IPS-15b (cell line): Measurements from ENCODE around the gene PAM16.

Experiments used
- H3K27me3 ChIP-seq: one replicate; pipeline ENCODE4 v1.6.1; 2013; ENCODE audit warnings: low read length; ENCODE audit not compliant: control insufficient read depth, insufficient read depth
- H3K36me3 ChIP-seq: one replicate; pipeline ENCODE4 v1.6.1; 2013; ENCODE audit warnings: low read length; ENCODE audit not compliant: control insufficient read depth, insufficient read depth
- H3K4me1 ChIP-seq: one replicate; pipeline ENCODE4 v1.6.1; 2013; ENCODE audit warnings: mild to moderate bottlenecking, low read length; ENCODE audit not compliant: control insufficient read depth, insufficient read depth
- H3K4me3 ChIP-seq: one replicate; pipeline ENCODE4 v1.5.1; 2013; ENCODE audit warnings: low read depth, low read length
- H3K9ac ChIP-seq: one replicate; pipeline ENCODE4 v1.6.1; 2013; ENCODE audit warnings: low read depth, mild to moderate bottlenecking, low read length
- H3K9me3 ChIP-seq: one replicate; pipeline ENCODE4 v1.6.1; 2013; ENCODE audit warnings: mild to moderate bottlenecking, low read length; ENCODE audit not compliant: control insufficient read depth, insufficient read depth

The PAM16 gene

GRCh38 chr16:4364196-4365013 lies 13.3 kb upstream of the PAM16 start:
- Histone ChIP-seq H3K4me3 (no peak overlapping the region), H3K9me3 (no peaks in the 10 kb centered on the region), H3K36me3 (peaks cover 3% of the 10 kb centered on the region), H3K27me3 (no peaks in the 10 kb centered on the region), H3K4me1 (no peaks in the 10 kb centered on the region), H3K9ac (no peak overlapping the region)

DNA sequence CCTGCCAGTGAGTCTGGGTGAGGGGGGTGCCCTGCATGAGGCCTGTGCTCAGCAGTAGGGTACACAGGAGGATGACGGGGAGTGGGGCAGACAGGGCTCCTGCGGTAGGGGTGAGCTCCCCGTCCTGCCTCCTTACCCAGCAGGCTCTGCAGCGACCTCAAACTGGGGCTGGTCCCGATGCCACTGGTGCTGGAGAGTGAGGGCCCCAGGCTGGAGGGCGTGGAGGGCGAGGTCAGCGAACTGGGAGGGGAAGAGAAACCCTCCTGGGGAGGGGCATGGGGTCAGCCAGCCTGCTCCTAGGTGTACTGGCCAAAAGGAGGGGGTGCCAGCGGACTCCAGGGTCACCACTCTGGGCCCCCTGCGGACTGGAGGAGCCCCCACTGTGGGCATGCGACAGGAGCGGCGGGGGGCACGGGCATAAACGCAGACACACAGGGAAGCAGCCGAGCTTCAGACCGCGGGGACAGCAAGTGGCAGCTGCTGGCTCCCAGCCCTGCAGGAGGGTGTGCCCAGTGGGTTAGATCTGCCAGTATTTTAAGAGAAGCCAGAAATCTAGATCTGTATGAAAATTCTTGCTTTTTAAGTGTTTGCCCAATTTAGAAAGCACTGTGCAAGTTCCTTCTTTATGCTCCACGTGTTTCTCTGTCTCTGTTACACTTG lies 11.5 kb upstream of the PAM16 start:
- H3K9me3 ChIP-seq, result no peaks in the 10 kb centered on the region
- no peak overlapping the region for H3K9ac ChIP-seq
- H3K36me3 ChIP-seq, result peaks cover 3% of the 10 kb centered on the region
- H3K27me3 ChIP-seq, result no peaks in the 10 kb centered on the region
- no peaks in the 10 kb centered on the region for H3K4me1 ChIP-seq
- H3K4me3 ChIP-seq, result no peak overlapping the region

DNA sequence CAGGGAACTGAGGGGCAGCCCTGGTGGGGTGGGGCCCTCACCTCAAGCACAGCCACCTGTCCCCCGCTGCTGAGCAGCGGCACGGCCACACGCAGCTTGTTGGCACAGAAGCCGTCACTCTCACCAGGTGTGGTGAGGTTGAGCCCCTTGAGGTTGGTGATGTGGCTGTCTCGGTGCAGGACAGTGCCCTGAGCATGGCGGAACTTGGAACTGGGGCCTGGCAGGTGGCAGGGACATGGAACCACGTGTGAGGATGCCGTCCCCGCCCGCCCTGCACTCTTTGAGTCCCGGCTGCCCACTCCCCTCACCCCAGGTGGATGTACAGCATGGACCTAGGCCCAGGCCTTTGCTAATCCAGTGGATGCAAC lies 10.8 kb upstream of the PAM16 start:
- H3K9ac ChIP-seq, result no peak overlapping the region
- H3K4me3 ChIP-seq, result no peak overlapping the region
- H3K9me3 ChIP-seq, result no peaks in the 10 kb centered on the region
- H3K36me3 ChIP-seq, result peaks cover 3% of the 10 kb centered on the region
- H3K27me3 ChIP-seq, result no peaks in the 10 kb centered on the region
- no peaks in the 10 kb centered on the region for H3K4me1 ChIP-seq

DNA sequence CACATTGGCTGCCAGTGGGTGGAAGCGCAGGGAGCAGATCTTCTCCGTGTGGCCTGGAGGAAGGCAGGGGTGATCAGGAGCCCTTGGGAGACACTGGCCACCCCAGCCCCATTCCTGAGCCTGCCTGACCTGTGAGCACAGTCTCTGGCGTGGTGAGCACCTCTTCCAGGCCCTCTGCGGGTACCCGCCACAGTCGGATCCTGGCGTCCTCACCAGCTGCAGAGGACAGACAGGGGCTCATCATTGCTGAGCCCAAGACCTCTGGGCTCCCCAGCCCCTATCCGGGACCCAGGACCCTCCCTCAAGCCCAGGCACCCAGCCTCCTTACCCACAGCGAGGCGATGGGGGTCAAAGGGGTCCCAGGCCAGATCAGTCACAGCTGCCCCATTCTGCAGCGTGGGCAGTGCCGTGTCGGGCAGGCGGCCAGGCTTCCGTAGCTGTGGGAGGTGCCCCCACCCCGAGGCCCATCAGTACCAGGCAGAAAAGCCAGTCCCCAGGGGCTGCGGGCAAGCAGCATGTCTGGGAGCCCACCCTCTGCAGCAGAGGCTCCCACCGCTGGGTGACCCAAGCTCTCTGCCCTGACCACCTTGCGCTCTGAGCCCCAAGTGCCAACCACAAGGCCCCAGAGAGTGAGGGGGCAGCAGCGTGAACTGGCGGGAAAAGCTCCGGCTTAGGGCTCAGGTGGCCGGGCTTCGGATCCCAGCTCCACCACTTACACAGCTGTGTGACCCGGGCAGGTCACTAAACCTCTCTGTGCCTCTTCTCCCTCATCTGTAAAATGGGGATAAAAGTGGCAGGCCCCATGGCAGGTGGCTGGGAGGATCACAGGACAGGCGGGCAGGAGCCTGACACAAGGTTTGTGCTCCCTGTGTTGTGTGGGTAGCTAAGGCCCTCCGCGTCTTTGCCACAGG lies 10.2 kb upstream of the PAM16 start:
- Histone ChIP-seq H3K36me3 (peaks cover 3% of the 10 kb centered on the region), H3K9ac (no peak overlapping the region), H3K27me3 (no peaks in the 10 kb centered on the region), H3K4me3 (no peak overlapping the region), H3K4me1 (no peaks in the 10 kb centered on the region), H3K9me3 (no peaks in the 10 kb centered on the region)

DNA sequence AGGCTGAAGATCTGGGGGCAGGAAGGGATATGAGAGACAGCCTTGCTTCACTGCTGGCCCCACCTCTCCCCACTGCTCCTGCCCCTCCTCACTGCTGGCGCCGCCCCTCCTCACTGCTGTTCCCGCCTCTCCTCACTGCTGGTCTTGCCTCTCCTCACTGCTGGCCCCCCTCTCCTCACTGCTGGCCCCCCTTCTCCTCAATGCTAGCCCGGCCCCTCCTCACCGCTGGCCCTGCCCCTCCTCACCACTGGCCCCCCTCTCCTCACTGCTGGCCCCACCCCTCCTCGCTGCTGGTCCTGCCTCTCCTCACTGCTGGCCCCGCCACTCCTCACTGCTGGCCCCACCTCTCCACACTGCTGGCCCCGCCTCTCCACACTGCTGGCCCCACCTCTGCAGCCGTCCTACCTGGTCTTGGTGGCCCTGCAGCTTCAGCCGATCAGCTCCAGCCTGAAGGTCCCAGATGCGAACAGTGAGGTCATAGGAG lies 9.5 kb upstream of the PAM16 start:
- Histone ChIP-seq H3K9me3 (no peaks in the 10 kb centered on the region), H3K4me1 (no peaks in the 10 kb centered on the region), H3K9ac (no peak overlapping the region), H3K27me3 (no peaks in the 10 kb centered on the region), H3K4me3 (no peak overlapping the region), H3K36me3 (peaks cover 3% of the 10 kb centered on the region)

DNA sequence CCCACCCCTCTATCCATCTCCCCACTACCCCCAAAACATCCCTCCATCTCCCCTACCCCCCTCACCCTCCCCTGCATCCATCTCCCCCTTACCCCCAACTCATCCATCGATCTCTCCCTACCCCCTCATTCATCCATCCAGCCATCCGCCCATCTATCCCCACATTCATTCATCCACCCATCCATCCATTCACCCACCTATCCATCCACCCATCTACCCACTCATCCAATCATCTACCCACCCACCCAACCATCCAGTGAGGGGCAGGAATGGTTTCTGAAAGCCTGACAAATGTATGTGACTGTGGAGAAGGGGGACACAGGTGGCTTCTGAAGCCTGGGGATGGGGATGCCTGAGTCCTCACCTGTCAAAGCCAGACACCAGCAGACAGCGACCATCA lies 8.8 kb upstream of the PAM16 start:
- no peaks in the 10 kb centered on the region for H3K9me3 ChIP-seq
- no peaks in the 10 kb centered on the region for H3K4me1 ChIP-seq
- H3K27me3 ChIP-seq, result no peaks in the 10 kb centered on the region
- H3K9ac ChIP-seq, result no peak overlapping the region
- H3K4me3 ChIP-seq, result no peak overlapping the region
- peaks cover 3% of the 10 kb centered on the region for H3K36me3 ChIP-seq

DNA sequence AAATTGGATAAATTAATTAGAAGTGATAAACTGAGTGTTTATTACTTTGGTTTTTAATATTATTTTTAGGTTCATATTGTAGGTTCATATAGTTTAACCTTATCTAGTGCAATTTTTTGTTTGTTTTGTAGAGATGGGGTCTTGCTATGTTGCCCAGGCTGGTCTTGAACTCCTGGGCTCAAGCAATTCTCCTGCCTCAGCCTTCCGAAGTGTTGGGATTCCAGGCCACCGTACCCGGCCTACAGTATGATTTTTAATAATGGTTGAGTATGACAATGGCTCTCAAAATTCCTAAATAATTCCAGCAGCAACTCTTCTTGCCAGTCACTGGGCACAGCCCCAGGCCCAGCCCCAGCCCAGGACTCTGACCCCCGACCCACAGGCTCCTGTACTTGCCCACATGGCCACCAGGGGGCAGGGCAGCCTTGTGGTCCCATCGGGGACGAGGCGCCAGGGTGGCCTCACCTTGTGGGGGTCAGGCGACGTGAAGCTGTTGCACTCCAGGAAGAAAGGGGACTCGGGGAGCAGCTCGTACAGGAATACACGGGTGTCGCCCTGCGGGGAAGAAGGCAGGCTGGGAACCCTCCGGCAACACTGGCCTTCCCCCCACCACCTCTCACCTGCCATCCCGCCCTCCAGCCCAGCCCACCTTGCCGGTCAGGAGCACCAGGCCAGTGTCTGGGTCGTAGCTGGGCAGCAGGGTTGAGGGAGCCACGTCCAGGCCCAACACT lies 7.9 kb upstream of the PAM16 start:
- peaks cover 3% of the 10 kb centered on the region for H3K36me3 ChIP-seq
- no peak overlapping the region for H3K4me3 ChIP-seq
- no peaks in the 10 kb centered on the region for H3K9me3 ChIP-seq
- no peaks in the 10 kb centered on the region for H3K4me1 ChIP-seq
- no peaks in the 10 kb centered on the region for H3K27me3 ChIP-seq
- H3K9ac ChIP-seq, result no peak overlapping the region

GRCh38 chr16:4358236-4358635 lies 7.1 kb upstream of the PAM16 start:
- Histone ChIP-seq H3K4me3 (no peak overlapping the region), H3K27me3 (no peaks in the 10 kb centered on the region), H3K9me3 (no peaks in the 10 kb centered on the region), H3K36me3 (peaks cover 3% of the 10 kb centered on the region), H3K9ac (no peak overlapping the region), H3K4me1 (no peaks in the 10 kb centered on the region)

DNA sequence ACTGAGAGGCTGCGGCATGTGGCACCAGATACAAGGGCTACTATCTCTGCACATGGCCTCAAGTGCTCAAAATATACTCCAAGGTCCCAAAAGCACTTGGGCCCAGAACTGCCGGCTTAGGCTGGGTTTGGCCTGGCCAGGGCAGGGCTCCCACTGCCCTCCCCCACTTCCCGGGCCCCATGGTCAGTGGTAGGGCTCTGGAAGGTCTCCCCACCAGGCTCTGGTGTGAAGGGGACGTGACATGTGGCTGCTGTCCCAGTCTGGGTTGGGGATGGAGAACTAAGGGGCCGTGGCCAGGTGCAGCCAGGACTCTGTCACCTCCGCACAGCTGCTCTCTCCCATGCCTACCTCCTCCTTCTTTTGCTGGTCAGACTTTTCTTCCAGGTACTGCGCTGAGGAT lies 5.7 kb upstream of the PAM16 start:
- H3K4me1 ChIP-seq, result no peaks in the 10 kb centered on the region
- no peaks in the 10 kb centered on the region for H3K9me3 ChIP-seq
- H3K4me3 ChIP-seq, result no peak overlapping the region
- H3K9ac ChIP-seq, result no peak overlapping the region
- H3K36me3 ChIP-seq, result peaks cover 3% of the 10 kb centered on the region
- no peaks in the 10 kb centered on the region for H3K27me3 ChIP-seq

GRCh38 chr16:4354512-4355409 lies 3.6 kb upstream of the PAM16 start:
- H3K9ac ChIP-seq, result no peak overlapping the region
- H3K4me1 ChIP-seq, result no peaks in the 10 kb centered on the region
- no peak overlapping the region for H3K4me3 ChIP-seq
- H3K9me3 ChIP-seq, result no peaks in the 10 kb centered on the region
- H3K36me3 ChIP-seq, result peaks cover 5% of the 10 kb centered on the region
- H3K27me3 ChIP-seq, result no peaks in the 10 kb centered on the region
